NCI-H345 treated with DMSO at 0.1 percent for 48 hours (cell line): ENCODE data around the gene OPRPN.

Source experiments
- DNase-seq: peaks from one replicate; lab custom pipeline; 2025; ENCODE audit not compliant: unreplicated experiment; lab: John Stamatoyannopoulos, UW

OPRPN gene, protein sequence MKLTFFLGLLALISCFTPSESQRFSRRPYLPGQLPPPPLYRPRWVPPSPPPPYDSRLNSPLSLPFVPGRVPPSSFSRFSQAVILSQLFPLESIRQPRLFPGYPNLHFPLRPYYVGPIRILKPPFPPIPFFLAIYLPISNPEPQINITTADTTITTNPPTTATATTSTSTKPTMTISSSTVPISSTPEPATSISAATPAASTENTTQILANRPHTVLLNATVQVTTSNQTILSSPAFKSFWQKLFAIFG

DNA sequence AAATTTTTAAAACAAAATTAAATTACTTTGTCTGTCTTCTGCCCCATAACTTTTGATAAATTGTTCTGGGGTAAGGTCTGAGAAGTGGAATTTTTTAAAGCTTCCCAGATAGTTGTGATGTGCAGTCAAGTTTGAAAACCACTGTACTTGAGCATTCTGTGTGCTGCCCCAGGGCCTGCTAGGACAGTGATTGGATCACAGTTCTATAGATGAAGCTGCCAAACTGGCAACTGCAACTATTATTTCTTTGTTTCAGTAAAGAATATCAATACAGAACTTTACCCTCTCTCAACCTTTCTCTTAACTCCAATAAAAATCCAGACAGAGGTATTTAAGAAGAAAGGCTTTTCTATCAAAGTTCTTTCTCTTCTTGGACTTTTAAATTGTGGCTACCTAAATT, at the start of gene OPRPN:
TSS of gene OPRPN (plus strand) at position 361 of the 400 bp plus-strand sequence. CDS start 1,346 bp downstream, outside the sequence.
- no peak for DNase-seq

DNA sequence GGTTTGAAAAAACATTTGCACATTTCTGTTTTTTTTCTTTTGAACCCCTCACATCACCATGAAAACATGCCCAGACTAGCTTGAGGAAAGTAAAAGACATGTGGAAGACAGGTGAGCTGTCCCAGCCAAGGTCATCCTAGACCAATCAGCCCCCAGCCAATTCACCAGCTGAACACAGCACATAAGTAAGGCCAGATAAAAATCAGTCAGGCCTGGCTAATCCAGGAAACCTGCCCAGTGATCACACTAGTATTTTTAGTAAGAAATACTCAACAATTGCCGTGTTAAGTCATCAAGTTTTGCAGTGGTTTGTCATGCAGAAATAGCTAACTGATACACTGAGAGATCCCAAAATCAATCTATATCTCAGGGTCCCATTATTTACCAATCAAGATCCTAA, 41.6 kb upstream of the OPRPN start:
- DNase-seq = no peak

DNA sequence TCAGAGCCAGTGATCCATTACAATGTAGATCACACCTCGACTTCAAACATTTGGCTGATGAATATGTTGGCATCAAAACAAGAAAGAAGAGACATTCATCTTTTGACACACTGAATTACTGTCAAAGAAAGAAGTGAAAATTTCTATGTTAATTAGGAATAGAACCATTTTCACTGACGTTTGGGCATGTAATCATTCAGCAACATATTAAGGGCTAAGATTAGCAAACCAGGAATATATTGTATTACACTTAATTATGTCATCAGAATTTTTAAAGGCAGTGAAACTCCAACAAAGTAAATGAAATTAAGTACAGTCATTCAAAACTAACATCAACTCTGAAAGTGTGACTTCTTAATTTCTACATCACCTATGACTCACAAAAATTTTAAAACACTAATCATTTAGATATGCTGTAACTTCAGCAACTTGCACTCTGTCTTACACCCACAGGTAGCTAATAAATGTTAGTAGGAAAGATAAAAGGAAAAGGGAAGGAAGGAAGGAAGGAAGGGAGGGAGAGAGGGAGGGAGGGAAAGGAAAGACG, 38.6 kb upstream of the OPRPN start:
- DNase-seq = no peak

DNA sequence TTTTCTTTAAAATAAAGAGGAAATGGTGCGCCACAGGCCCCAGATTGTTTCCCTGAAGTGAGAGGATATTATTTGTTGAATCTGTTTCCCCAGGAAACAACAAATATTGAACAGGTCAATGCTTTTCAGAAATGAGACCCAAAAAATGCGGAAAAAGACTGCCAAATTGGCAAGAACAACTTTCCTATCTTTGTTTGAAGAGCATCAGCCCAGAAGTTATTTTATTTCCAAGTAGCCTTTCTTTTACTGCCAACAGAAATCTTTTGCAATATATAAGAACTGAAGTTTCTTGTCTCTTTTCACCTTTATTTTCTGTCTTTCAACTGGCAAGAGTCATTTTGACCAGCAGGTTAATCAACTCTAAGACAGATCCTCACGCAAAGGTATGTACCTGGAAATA, 37.3 kb upstream of the OPRPN start, which contains the start of gene SMR3A:
TSS of gene SMR3A (plus strand) at position 301 of the 400 bp plus-strand sequence. CDS start 1,356 bp downstream, outside the sequence.
- no peak for DNase-seq

DNA sequence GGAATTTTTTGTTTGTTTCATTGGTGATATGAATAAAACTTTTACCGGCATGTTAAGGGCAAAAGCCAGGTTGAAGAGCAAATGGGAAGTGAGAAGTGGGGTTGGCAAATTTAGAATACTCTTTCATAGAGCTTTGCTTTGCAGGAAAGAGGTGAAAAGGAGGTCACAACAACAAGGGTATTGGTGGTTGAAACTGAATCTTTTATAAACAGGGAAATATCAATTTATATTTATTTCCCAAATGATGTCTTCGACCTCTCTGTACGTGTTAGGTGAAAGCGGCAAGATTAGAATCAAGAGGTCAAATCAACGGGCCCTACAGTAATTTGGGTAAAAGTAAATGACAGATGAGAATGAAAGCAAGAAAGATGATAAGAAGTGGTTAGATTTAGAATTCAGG, 33.7 kb upstream of the OPRPN start:
- DNase-seq = no peak

DNA sequence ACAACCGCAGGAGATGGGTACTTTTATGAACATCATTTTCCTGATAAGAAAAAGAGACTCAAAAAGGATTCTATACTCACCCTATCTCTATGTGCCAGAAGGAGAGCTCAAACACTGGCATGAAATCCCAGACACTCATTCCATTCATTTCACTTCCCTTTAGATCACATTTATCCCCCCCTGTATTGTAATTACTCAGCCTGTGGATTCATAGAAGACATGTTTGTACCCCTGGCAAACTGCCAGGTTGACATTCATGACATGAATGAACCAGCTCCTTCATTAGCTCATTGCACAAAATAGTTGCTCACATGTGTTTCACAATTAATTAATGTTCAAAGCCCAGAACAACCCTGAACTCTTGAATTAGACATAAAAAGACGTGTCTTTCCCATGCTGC, 32.3 kb upstream of the OPRPN start:
- DNase-seq = peak; percentile 1

DNA sequence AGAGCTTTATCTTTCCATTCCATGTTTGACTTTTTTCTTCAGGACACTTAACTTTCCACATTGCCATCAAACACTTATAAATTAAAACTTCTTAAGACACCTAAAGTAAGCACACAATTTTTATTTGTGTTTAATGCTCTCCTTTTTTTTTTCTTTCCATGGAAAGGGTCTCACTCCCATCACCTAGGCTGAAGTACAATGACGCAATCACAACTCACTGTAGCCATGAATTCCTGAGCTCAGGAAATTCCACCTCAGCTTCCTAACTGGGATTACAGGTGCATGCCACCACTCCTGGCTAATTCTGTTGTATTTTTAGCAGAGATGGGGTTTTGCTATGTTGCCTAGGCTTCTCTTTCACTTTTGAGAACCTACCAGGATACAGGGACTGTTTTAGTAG, 29.9 kb upstream of the OPRPN start:
- no peak for DNase-seq

DNA sequence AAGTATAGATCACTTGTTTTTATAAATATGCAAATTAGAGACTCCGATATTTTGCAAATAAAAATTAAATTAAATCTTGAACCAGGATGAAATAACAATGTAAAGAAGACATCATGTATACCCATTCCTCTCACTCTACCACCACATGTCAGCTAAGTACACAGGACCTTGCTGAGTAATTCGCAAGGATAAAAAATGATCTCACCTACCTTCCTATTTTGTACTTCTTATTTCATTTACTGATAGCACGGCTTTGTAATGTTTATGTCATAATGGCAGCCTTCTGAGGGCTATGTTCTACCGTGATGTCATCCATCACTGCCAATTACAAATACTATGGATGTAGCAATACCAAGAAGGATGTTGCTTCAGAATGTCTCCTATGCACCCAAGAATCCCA, 25.8 kb upstream of the OPRPN start:
- DNase-seq = no peak

DNA sequence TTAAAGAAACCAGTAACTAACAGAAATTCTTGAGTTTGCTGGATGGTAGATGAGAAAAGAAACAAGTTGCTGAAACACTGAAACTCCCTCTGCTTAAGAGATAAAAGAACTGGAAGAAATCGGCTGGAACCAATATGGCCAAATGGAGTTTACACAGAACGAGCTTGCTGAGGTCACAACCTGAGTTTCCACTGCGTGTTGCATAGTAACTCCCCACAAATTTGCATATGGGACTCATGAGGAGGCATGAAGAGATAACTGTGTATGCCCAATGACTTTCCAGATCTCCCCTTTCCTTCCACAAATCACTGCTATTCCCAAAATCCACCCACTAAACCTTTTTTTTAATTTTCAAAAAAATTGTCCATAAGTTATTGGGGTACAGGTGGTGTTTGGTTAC, 25.0 kb upstream of the OPRPN start:
- no peak for DNase-seq

DNA sequence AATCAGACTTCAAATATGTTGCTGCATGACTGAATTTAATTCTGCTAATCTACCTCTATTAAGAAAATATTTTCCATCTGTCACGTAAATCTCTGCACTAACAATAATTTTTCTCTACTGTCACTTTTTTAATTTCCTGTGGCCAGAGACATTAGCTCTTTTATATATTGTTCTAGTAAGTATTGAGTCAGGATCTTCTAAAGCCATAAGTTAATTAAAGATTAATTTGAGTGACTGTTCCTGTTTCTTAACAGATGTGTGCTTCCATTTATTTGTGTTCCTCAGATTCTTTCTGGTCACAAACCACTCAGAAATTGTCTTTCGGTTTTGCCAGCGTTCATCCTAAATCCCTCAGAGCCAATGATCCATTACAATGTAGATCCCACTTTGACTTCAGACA, 17.2 kb upstream of the OPRPN start:
- no peak for DNase-seq

DNA sequence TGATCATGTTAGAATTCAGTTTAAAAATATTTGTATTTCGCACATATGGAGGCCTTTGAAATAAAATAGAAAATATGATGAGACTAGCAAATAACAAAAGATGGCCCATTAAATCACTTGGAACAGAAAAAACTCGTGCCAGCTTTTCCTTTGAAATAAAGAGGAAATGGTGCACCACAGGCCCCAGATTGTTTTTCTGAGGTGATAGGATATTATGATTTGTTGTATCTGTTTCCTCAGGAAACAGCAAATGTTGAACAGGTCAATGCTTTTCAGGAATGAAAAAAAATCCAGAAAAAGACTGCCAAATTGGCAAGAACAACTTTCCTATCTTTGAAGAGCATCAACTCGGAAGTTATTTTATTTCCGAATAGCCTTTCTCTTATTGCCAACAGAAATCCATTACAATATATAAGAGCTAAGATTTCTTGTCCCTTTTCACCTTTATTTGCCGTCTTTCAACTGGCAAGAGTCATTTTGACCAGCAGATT, 15.0 kb upstream of the OPRPN start, which contains the start of gene SMR3B:
TSS of gene SMR3B (plus strand) at position 441 of the 491 bp plus-strand sequence. CDS start 1,380 bp downstream, outside the sequence.
- DNase-seq = no peak

DNA sequence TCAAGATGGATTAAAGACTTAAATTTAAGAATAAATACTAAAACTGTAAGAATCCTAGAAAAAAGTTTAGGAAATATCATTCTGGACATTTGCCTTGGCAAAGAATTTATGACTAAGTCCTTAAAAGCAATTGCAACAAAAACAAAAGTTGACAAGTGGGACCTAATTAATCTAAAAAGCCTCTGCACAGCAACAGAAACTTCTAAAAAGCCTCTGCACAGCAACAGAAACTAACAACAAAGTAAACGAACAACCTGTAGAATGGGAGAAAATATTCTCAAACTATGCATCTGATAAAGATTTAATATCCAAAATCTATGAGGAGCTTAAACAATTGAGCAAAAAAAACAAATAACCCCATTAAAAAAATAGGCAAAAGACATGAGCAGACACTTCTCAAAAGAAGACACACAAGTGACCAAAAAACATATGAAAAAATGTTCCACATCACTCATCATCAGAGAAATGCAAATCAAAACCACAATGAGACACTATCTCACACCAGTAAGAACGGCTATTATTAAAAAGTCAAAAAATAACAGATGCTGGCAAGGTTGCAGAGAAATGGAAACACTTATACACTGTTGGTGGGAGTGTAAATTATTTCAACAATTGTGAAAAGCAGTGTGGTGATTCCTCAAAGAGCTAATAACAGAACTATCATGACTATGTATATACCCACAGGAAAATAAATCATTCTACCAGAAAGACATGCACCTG, 5.5 kb upstream of the OPRPN start:
- no peak for DNase-seq

DNA sequence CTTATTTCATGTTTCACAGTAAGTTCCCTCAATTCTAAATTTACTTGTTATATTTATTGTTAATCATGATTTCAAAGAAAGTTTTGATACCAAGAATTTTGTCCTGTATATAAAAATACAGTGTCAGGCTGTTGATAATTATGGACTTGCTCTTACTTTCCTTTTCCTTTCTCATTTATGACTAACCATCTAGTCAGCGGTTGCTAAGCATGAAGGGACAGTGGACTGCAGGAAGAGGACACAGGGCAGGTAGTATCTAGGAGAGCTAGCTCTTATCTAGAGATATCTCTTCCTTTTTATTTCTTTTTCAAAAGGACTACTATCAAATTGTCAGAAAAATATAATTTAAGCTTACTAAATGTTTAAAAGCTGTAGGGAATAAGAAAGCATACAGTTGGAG, 1.6 kb downstream of the OPRPN start:
- DNase-seq = no peak

DNA sequence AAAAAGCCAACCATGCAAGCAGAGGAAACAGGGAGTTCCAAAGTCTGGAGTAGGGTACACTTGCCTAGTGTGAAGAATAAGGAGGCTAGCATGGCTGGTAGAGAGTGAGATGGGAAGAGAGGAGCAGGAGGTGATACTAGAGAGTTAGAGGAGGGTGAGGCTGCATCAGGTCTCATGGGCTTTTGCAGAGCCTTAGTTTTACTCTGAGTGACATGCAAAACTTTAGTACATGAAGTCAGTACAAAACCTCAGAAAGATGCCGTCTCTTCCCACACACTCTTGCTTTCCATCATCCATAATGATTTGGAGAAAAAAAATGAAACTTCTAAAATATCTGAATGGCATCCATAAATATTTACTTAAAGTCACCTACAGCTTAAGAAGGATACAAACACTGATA, 5.0 kb downstream of the OPRPN start:
- DNase-seq = no peak

DNA sequence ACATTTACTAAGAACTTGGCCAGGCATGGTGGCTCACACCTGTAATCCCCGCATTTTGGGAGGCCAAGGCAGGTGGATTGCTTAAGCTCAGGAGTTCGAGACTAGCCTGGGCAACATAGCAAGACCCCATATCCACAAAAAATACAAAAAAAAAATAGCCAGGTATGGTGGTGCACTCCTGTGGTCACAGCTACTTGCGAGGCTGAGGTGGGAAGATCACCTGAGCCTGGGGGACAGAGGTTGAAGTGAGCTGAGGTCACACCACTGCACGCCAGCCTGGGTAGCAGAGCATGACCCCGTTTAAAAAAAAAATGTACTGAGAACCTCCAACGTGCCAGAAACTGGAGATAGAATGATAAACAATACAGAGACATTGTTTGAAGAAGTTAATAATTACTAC, 8.0 kb downstream of the OPRPN start:
- DNase-seq = no peak

DNA sequence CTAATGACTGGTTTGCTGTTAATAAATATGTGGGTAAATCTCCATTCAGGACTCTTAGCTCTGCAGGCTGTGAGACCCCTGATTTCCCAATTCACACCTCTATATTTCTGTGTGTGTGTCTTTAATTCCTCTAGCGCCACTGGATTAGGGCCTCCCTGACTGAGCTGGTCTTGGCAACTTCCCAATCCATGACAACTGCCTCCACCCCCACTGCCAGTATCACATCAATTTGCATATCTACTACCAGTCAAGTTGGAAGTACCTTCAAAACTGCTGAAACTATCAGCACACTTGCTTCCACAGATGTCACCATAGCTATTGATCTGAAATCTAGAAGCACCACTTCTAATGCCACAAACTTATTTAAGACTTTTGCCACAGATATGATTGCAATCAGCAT, 27.6 kb downstream of the OPRPN start:
- DNase-seq = no peak

DNA sequence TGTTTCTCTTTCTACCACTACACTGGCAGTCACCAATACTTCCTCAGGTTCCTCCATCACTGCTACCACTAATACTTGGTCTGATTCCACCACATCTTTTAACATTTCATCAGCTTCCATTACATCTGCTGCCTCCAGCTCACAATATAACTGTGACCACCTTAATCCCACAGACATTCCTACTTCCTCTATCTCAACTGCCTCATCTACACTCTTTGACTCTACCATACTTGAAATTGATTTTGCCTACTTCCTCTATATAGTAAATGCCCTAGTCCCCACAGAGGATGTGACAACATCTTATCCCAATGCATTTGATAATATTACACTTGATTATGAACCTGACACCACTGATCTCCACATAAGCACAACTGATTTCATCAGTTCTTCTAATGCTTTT, 29.0 kb downstream of the OPRPN start:
- no peak for DNase-seq

DNA sequence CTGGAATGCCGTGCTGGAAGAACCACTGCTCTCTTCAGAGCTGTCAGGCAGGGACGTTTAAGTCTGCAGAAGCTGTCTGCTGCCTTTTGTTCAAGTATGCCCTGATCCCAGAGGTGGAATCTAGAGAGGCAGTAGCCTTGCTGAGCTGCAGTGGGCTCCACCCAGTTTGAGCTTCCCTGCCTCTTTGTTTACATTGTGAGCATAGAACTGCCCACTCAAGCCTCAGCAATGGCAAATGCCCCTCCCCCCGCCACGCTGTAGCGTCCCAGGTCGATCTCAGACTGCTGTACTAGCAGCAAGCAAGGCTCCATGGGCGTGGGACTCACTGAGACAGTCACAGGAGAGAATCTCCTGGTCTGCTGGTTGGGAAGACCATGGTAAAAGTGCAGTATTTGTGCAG, 39.5 kb downstream of the OPRPN start:
- DNase-seq = no peak

DNA sequence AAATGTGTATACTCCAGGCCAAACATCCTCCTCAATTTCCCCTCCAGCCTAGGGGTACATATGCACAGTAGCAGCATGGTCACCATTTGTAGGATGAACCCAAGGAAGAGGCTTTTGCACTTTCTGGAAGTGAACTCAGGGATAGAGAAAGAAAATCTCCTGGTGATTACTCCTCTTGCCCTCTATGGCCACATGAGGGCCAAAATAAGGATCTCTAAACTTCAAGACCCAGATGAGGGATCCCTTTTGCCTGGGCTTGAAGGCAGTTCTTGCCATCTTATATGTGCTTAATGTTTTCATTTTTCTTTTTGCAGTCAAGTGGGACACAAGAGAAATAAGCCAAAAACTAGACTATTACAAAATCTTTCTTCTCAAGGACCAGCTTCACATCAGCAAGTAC, 44.7 kb downstream of the OPRPN start:
- DNase-seq = no peak

DNA sequence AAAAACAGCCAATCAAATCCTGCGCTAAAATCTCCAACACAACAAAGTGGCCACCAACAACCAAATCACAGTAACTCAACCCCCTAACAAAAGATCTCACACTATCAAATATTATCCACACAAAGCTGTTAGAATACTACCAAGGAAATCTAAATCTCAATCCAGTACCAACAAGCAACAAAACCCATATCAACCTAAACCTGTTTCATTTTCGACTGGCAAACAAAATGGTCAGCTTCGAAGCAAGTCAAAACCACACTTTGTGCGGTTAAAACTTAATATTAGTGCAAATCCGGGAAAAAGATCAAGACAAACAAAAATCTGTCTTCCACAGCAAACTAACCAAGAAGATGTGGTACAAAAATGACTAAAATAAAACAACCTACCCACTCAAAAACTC, 45.6 kb downstream of the OPRPN start:
- no peak for DNase-seq

DNA sequence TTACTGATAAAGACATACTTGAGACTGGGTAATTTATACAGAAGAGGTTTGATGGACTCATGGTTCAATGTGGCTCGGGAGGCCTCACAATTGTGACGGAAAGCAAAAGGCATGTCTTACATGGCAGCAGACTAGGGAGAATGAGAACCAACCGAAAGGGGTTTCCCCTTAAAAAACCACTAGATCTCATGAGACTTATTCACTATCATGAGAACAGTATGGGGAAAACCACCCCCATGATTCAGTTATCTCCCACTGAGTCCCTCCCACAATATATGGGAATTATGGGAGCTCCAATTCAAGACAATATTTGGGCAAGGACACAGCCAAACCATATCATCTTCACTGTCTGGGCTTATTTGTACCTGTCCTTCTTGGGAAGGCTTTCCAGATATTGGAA, 51.5 kb downstream of the OPRPN start:
- DNase-seq = no peak

DNA sequence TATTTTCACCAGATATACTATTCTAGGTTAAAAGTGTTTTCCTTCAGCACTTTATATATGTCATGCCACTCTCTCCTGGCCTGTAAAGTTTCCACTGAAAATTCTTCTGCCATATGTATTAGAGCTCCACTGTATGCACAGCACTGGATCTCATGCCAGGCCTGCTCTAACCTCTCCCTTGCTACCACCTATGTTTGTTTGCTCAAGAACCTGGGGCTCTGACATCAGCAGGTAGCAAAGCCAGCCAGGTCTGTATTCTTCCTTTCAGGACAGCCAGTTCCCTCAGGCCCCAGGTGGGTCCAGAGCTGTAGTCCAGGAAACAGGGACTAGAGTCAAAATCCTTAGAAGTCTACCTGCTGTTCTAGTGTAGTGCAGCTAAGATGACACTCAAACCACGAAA, 55.2 kb downstream of the OPRPN start:
- DNase-seq = no peak
